ENCODE measurements around the gene ANKRD40. TPM values are rescaled to one million over a fixed set of nuclear protein-coding genes. Genes with fewer than 3 reads are reported as not detected.

Gene ANKRD40
- total and polyA plus RNA-seq, 10 of the 15 experiments (the other 5 are each of a cell fraction or from before 2014, with no cell fraction given) = 5.9 to 21.7 (median 14.8) TPM

GRCh38 chr17:50690887-50691549 is 16.7 kb downstream of the ANKRD40 start (continued):
- TF ChIP-seq ZBTB11 (CRISPR knock-in tag; IDR thresholded peaks at IDR 0.05) (no peak), HDAC6 (IDR thresholded peaks at IDR 0.05; ENCODE audit: unreplicated experiment) (no peak)

GRCh38 chr17:50689956-50690886 is 17.5 kb downstream of the ANKRD40 start:
- no peak overlapping the region for H3K27ac ChIP-seq (ENCODE audit: control insufficient read depth, insufficient read depth)
- ChIA-PET CTCF (no interaction called here), POLR2A (no interaction called here), RAD21 (ENCODE audit: unreplicated experiment) (no interaction called here), SMC1A (ENCODE audit: uncharacterized antibody, unreplicated experiment) (no interaction called here)
- no peak for FAIRE-seq
- BruUV-seq (replicated peaks) = no TSS peak
- no peak overlapping the region for H3K4me2 ChIP-seq (ENCODE audit: control insufficient read depth, insufficient read depth)
- no peaks in the 10 kb centered on the region for H3K4me1 ChIP-seq (ENCODE audit: control insufficient read depth, insufficient read depth, low read length)
- no peaks in the 10 kb centered on the region for H3K27me3 ChIP-seq (replicated peaks in 1 of 2; ENCODE audit: control insufficient read depth in 2 of 2, insufficient read depth in 2 of 2, low read length in 1 of 2)
- DNase-seq (ENCODE audit: low read depth, low spot score) = no peak
- peaks cover 2 to 5% of the 10 kb centered on the region in 2 experiments; a peak in 3 of 4 replicates for H3K36me3 ChIP-seq (ENCODE audit: control insufficient read depth in 2 of 2, insufficient read depth in 2 of 2, low read length in 1 of 2)
- TF ChIP-seq ZNF622 (IDR thresholded peaks at IDR 0.05) = no peak
- TF ChIP-seq SIN3A (IDR thresholded peaks at IDR 0.05; ENCODE audit: low read depth, low read length) = no peak
- no peak for TF ChIP-seq SREBF2 (IDR thresholded peaks at IDR 0.05; ENCODE audit: low read length)
- no peak for TF ChIP-seq GABPA (IDR thresholded peaks at IDR 0.05; ENCODE audit: low read depth)
- TF ChIP-seq DPF2 (IDR thresholded peaks at IDR 0.05) = no peak
- no peak for TF ChIP-seq RFX5 (IDR thresholded peaks at IDR 0.05; ENCODE audit: low read depth, low read length)
- no peak for TF ChIP-seq NFYA (IDR thresholded peaks at IDR 0.05; ENCODE audit: borderline replicate concordance, low read depth, low read length)
- no peak for TF ChIP-seq BCL11A (IDR thresholded peaks at IDR 0.05; ENCODE audit: low read depth, low read length)
- TF ChIP-seq EGR1 (IDR thresholded peaks at IDR 0.05; ENCODE audit: borderline replicate concordance in 1 of 2, low read depth in 2 of 2, low read length in 2 of 2) = no peak
- no peak for TF ChIP-seq GATAD2B (conservative IDR thresholded peaks at IDR 0.05; ENCODE audit: low read depth)
- TF ChIP-seq BCLAF1 (IDR thresholded peaks at IDR 0.05) = no peak
- no peak overlapping the region for H3K9ac ChIP-seq (ENCODE audit: control insufficient read depth, insufficient read depth, low read length)
- intact Hi-C loops (cut with micrococcal nuclease; ENCODE audit: unreplicated experiment) (no loop called here), in situ Hi-C loops (cut with MboI) (no loop called here)
- no peak overlapping the region for H2AFZ ChIP-seq (ENCODE audit: control insufficient read depth, low read depth, low read length)
- no peaks in the 10 kb centered on the region for H3K9me3 ChIP-seq (replicated peaks; ENCODE audit: control insufficient read depth, insufficient read depth, low read length)
- H3K4me3 ChIP-seq = no peak overlapping the region
- WGBS (ENCODE audit: insufficient coverage, insufficient replicate concordance, low lambda C conversion rate, missing lambda C conversion rate) = 84% methylated on average over 17 of the region's 19 CpGs
- no peaks in the 10 kb centered on the region for H4K20me1 ChIP-seq (ENCODE audit: control insufficient read depth, insufficient read depth)
- ATAC-seq = no peak
- H3K79me2 ChIP-seq (ENCODE audit: control insufficient read depth, insufficient read depth, low read length) = no peaks in the 10 kb centered on the region
